ENCODE results near the gene MET. TPM values are rescaled to one million over a fixed set of nuclear protein-coding genes. Genes with fewer than 3 reads are reported as not detected.

The MET gene
- total and polyA plus RNA-seq, 10 of the 15 experiments (the other 5 are each of a cell fraction or from before 2014, with no cell fraction given): 0.01 to 0.21 TPM; not detected in 8

- no peaks in the 10 kb centered on the region for H4K20me1 ChIP-seq (ENCODE audit: control insufficient read depth, insufficient read depth)
- FAIRE-seq (no peak), DNase-seq (ENCODE audit: low read depth, low spot score) (no peak), ATAC-seq (no peak)
- no peak overlapping the region for H2AFZ ChIP-seq (ENCODE audit: control insufficient read depth, low read depth, low read length)
- in situ Hi-C loops (cut with MboI): no loop called here
- no peak overlapping the region for H3K4me3 ChIP-seq
- H3K36me3 ChIP-seq (ENCODE audit: control insufficient read depth in 2 of 2, insufficient read depth in 2 of 2, low read length in 1 of 2): no peaks in the 10 kb centered on the region
- ChIA-PET CTCF (no interaction called here), RAD21 (ENCODE audit: unreplicated experiment) (no interaction called here), SMC1A (ENCODE audit: uncharacterized antibody, unreplicated experiment) (no interaction called here), POLR2A (no interaction called here)
- intact Hi-C loops (cut with micrococcal nuclease; ENCODE audit: unreplicated experiment): no loop called here
- H3K4me1 ChIP-seq (ENCODE audit: control insufficient read depth, insufficient read depth, low read length): no peaks in the 10 kb centered on the region
- H3K27ac ChIP-seq (ENCODE audit: control insufficient read depth, insufficient read depth): no peak overlapping the region
- no peak overlapping the region for H3K9ac ChIP-seq (ENCODE audit: control insufficient read depth, insufficient read depth, low read length)
- no TSS peak for BruUV-seq (replicated peaks)
- TF ChIP-seq ZBTB40 (IDR thresholded peaks at IDR 0.05; ENCODE audit: borderline replicate concordance) (no peak), CUX1 (IDR thresholded peaks at IDR 0.05; ENCODE audit: insufficient replicate concordance, low read depth, low read length) (no peak), JUNB (IDR thresholded peaks at IDR 0.05) (no peak), NFXL1 (IDR thresholded peaks at IDR 0.05; ENCODE audit: borderline replicate concordance) (no peak), IRF3 (IDR thresholded peaks at IDR 0.05) (no peak), YY1 (IDR thresholded peaks at IDR 0.05; ENCODE audit: low read depth, low read length) (no peak), ZNF274 (IDR thresholded peaks at IDR 0.05; ENCODE audit: insufficient read depth, insufficient read length) (no peak), MAX (IDR thresholded peaks at IDR 0.05; ENCODE audit: low read depth, low read length) (no peak), ZSCAN29 (IDR thresholded peaks at IDR 0.05) (no peak), IRF4 (IDR thresholded peaks at IDR 0.05; ENCODE audit: low read depth, low read length) (no peak), SKIL (IDR thresholded peaks at IDR 0.05; ENCODE audit: low read depth, poor library complexity, severe bottlenecking) (no peak), CBFB (IDR thresholded peaks at IDR 0.05; ENCODE audit: low read depth) (no peak)
- H3K79me2 ChIP-seq (ENCODE audit: control insufficient read depth, insufficient read depth, low read length): no peaks in the 10 kb centered on the region
- H3K4me2 ChIP-seq (ENCODE audit: control insufficient read depth, insufficient read depth): no peak overlapping the region
- 0 out of 4 replicates have a peak, but pooled peaks cover 0 to 2% of the 10 kb centered on the region in 2 experiments for H3K27me3 ChIP-seq (replicated peaks in 1 of 2; ENCODE audit: control insufficient read depth in 2 of 2, insufficient read depth in 2 of 2, low read length in 1 of 2)
- H3K9me3 ChIP-seq (replicated peaks; ENCODE audit: control insufficient read depth, insufficient read depth, low read length): no peaks in the 10 kb centered on the region
These were observed 33.4 kb downstream of the MET start for GRCh38 chr7:116705419-116705818.
